Adipocyte (in vitro differentiated cells): Measurements from ENCODE around the gene ID2.

ENCODE experiments used
- DNase-seq: peaks from one replicate; pipeline ENCODE4 v3.0.0-alpha.2; 2015; ENCODE audit warnings: low read depth
- H3K27me3 ChIP-seq: replicated peaks from 2 replicates; pipeline ENCODE4 v1.7.0; 2013; ENCODE audit warnings: mild to moderate bottlenecking, low read length, moderate library complexity; ENCODE audit not compliant: control insufficient read depth, insufficient read depth
- H3K36me3 ChIP-seq: 2 replicates; pipeline ENCODE4 v1.7.0; 2013; ENCODE audit warnings: low read length, mild to moderate bottlenecking, moderate library complexity; ENCODE audit not compliant: control insufficient read depth, insufficient read depth, severe bottlenecking
- H3K4me1 ChIP-seq: 2 replicates; pipeline ENCODE4 v1.7.0; 2013; ENCODE audit warnings: mild to moderate bottlenecking, low read length, moderate library complexity; ENCODE audit not compliant: control insufficient read depth, insufficient read depth
- H3K4me3 ChIP-seq: 2 replicates; pipeline ENCODE4 v1.7.0; 2013; ENCODE audit warnings: mild to moderate bottlenecking, low read length, moderate library complexity
- H3K9ac ChIP-seq: 2 replicates; pipeline ENCODE4 v1.7.0; 2013; ENCODE audit warnings: mild to moderate bottlenecking, low read length, moderate library complexity
- H3K9me3 ChIP-seq: 2 replicates; pipeline ENCODE4 v1.7.0; 2013; ENCODE audit warnings: mild to moderate bottlenecking, low read length, moderate library complexity; ENCODE audit not compliant: control insufficient read depth

Gene ID2

GRCh38 chr2:8650256-8650655 lies 31.6 kb upstream of the ID2 start:
- H3K27me3 ChIP-seq, result no peaks in the 10 kb centered on the region

DNA sequence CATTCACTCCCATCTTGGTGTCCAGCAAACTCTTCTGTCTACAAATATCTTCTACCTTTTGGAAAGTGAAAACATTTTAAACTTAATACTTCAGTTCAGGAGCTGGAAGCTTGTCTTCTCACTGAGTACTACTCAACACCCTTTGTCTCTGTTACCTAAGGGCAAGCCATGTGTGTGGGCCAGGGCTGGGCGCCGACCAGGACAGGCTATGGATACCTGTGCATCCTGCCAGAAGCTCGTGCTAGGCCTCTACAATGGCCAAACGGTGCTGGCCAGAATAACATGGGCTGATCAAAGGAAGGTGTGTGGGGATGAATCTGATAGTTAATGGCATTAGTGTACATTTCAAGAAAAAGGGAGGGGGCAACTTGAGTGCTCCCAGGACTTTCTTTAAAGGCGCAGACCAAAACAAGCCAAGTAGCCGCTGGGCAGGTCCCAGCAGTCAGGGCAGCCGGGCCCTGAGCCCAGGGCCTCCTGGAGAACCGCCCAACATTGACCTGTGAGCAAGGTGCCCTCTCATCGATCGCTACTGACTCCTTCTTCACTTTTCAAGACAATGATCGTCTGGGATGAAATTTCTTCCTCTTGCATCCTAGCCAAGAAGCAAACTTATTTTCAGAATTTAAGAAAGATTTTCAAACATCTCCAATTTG lies 29.0 kb upstream of the ID2 start:
- no peaks in the 10 kb centered on the region for H3K9me3 ChIP-seq

More at GRCh38 chr2:8650256-8650655, 31.6 kb upstream of the ID2 start:
- Histone ChIP-seq H3K4me1 (no peaks in the 10 kb centered on the region), H3K9me3 (peaks cover 6% of the 10 kb centered on the region), H3K4me3 (no peak overlapping the region), H3K9ac (no peak overlapping the region), H3K36me3 (no peaks in the 10 kb centered on the region)
- DNase-seq, result no peak

GRCh38 chr2:8653485-8653884 lies 28.4 kb upstream of the ID2 start:
- Histone ChIP-seq H3K4me3 (no peak overlapping the region), H3K9me3 (no peaks in the 10 kb centered on the region), H3K9ac (no peak overlapping the region), H3K4me1 (peaks cover 6% of the 10 kb centered on the region), H3K36me3 (no peaks in the 10 kb centered on the region), H3K27me3 (no peaks in the 10 kb centered on the region)
- no peak for DNase-seq

More for the DNA sequence above, 29.0 kb upstream of the ID2 start:
- H3K36me3 ChIP-seq, result no peaks in the 10 kb centered on the region
- no peak overlapping the region for H3K4me3 ChIP-seq
- no peak for DNase-seq
- no peak overlapping the region for H3K9ac ChIP-seq
- no peaks in the 10 kb centered on the region for H3K27me3 ChIP-seq
- H3K4me1 ChIP-seq, result peaks cover 6% of the 10 kb centered on the region

DNA sequence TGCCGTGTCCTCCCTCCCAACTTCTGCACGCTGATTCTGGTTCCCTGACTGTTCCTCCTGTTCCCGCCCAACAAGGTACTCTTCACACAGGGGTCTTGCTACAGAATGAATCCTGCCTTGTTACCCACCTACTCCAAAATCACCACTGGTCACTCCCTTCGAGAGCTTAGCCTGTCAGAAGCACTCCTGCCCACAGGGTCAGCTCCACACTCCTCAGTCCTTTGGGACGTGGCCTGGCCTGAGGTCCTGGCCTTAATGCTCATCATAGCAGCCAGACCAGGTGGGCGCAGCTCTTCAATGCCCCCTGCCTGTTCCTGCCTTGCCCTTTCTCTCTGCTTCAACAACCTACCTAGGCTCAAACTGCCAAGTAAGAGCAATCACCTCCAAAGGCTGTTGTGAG lies 27.8 kb upstream of the ID2 start:
- Histone ChIP-seq H3K4me3 (no peak overlapping the region), H3K4me1 (peaks cover 6% of the 10 kb centered on the region), H3K27me3 (no peaks in the 10 kb centered on the region), H3K36me3 (no peaks in the 10 kb centered on the region), H3K9me3 (no peaks in the 10 kb centered on the region), H3K9ac (no peak overlapping the region)
- DNase-seq, result no peak

- Histone ChIP-seq H3K4me3 (no peak overlapping the region), H3K36me3 (no peaks in the 10 kb centered on the region), H3K27me3 (no peaks in the 10 kb centered on the region), H3K9me3 (no peaks in the 10 kb centered on the region), H3K4me1 (peaks cover 6% of the 10 kb centered on the region), H3K9ac (no peak overlapping the region)
- no peak for DNase-seq
Measured at GRCh38 chr2:8654483-8654882, 27.4 kb upstream of the ID2 start.

- Histone ChIP-seq H3K4me3 (no peak overlapping the region), H3K27me3 (no peaks in the 10 kb centered on the region), H3K36me3 (no peaks in the 10 kb centered on the region), H3K4me1 (peaks cover 9% of the 10 kb centered on the region), H3K9me3 (no peaks in the 10 kb centered on the region), H3K9ac (no peak overlapping the region)
- DNase-seq, result peak; percentile 79
Measured at GRCh38 chr2:8656160-8656641, 25.7 kb upstream of the ID2 start.

DNA sequence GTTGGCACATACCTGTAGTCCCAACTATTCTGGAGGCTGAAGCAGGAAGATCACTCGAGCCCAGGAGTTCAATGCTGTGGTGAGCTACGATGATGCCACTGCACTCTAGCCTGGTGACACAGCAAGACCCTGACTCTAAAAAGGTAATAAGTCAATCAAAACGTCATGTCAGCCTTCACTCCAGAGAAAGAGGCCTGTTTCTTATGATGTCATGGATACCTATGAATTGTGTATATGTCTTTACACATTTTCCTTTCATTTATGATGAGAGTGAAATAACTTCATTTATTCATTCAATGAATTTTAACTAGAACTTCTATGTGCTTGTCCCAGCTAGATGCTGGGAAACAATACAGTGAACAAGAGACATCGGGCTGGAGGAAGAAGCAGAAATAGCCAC lies 25.0 kb upstream of the ID2 start:
- H3K4me1 ChIP-seq, result peaks cover 15% of the 10 kb centered on the region
- H3K4me3 ChIP-seq, result no peak overlapping the region
- no peaks in the 10 kb centered on the region for H3K27me3 ChIP-seq
- H3K36me3 ChIP-seq, result no peaks in the 10 kb centered on the region
- H3K9me3 ChIP-seq, result no peaks in the 10 kb centered on the region
- H3K9ac ChIP-seq, result no peak overlapping the region
- DNase-seq, result no peak

DNA sequence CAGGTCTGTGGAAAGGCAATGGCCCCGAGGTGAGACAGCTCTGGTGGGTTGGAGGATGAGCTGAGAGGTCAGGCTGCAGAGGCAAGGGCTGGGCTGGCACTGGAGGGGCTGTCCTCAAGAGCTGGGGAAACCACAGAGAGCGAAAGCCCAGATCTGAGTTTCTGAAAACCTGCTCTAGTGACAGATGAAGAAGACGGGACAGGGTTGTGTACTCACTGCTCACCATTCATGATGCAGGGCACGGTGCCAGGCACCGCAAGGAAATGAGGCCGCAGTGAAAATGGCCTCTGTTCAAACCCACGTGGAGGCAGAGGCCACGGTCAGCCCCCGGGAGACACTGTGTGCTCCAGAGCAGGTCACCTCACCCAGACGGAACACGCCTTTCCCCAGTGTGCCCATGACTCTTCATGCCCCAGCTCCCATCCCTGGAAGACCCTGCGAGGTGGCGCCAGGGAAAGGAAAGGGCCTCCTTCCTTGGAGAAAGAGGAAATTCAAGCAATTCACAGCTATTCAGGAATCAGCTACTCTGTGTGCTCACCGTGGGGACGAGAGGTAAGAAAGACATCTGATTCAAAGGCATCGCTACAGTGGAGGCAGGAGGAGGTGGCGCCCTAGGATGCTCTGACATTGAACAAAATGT lies 24.3 kb upstream of the ID2 start:
- Histone ChIP-seq H3K4me1 (peaks cover 22% of the 10 kb centered on the region), H3K9ac (no peak overlapping the region), H3K27me3 (no peaks in the 10 kb centered on the region), H3K4me3 (no peak overlapping the region), H3K9me3 (no peaks in the 10 kb centered on the region), H3K36me3 (no peaks in the 10 kb centered on the region)
- DNase-seq, result no peak

DNA sequence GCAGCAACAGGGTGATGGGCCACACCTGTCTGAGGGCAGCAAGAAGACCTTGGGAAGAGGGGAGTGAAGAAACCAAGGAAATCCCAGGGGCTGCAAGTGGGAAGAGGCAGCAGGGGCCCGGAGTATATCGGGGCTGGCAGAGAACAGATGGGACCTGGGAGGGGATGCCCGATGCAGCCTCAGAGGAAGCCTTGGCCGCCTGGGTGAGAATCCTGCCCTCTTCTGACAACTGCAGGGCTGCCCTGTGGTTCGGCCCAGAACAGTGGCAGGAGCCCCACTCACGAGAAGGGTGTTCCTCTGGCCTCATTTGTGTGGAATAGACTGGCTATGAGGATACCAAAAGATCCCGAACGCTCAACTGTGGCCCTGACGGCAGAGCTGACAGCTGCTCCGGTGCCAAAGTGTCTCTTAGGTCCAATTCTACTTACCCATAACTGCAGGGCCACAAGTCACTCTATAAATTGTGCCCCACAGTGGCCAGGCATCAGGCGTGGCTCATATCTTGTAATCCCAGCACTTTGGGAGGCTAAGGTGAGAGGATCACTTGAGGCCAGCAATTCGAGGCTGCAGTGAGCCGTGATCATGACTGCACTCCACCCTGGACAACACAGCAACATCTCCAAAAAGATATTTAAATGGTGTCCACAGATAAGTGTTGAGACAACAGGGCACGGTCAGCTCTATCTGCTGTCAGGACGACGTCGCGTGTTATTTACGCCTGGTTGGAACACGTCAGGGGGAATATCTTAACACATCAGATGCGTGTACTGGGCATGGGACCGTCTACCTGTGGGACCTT lies 23.6 kb upstream of the ID2 start:
- no peak overlapping the region for H3K4me3 ChIP-seq
- DNase-seq, result no peak
- peaks cover 25% of the 10 kb centered on the region for H3K4me1 ChIP-seq
- no peaks in the 10 kb centered on the region for H3K9me3 ChIP-seq
- no peak overlapping the region for H3K9ac ChIP-seq
- no peaks in the 10 kb centered on the region for H3K36me3 ChIP-seq
- no peaks in the 10 kb centered on the region for H3K27me3 ChIP-seq

DNA sequence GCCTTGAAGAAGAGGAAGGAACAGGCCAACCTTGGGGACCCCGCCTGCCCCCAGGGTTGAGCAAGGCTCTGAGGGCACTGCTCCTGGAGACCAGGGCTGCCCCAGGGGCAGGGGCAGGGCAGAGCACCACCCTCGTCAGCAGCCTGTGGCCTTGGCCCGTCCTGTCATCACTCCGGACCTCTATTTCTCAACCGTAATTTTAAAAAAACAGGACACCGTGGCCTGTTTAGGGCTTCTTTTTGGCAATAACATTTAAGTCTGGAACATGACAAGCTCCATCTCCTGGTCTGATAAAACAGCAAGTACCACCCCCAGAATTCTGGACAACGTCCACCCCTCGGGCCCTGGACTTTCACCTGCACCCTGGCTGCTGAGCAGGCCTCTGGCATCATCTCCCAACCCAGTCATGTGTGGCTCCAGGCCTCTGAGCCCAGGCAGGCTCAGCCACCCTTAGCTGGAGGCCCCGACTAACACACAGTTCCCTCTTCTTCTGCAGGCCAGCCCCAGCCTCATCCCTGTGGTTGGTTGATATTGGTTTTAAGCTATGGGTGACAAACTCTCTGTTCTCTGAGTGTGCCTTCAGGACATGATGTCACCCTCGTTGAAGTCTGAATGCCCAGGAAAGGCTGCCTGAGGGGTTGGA lies 22.6 kb upstream of the ID2 start:
- H3K4me3 ChIP-seq, result no peak overlapping the region
- DNase-seq, result no peak

More for the DNA sequence above, 22.6 kb upstream of the ID2 start:
- Histone ChIP-seq H3K36me3 (no peaks in the 10 kb centered on the region), H3K27me3 (no peaks in the 10 kb centered on the region), H3K9ac (no peak overlapping the region), H3K4me1 (peaks cover 25% of the 10 kb centered on the region), H3K9me3 (no peaks in the 10 kb centered on the region)
